ENCODE data around the gene KIF19.

- no peak for TF ChIP-seq CTCF (IDR thresholded peaks at IDR 0.05 in 4 of 5, conservative IDR thresholded peaks at IDR 0.05 in 1 of 5)
- no peak for TF ChIP-seq POLR2A (IDR thresholded peaks at IDR 0.05)
Observed at GRCh38 chr17:74290340-74290739, 35.7 kb upstream of the KIF19 start.
